Fibroblast of upper back skin (primary cell): ENCODE data around the gene ST6GALNAC3.

Source experiments
- DNase-seq: peaks from one replicate; pipeline ENCODE4 v3.0.0-alpha.2; 2013

Gene ST6GALNAC3

GRCh38 chr1:76371941-76372340 lies 297.4 kb downstream of the ST6GALNAC3 start:
- DNase-seq, result no peak

- no peak for DNase-seq
Observed at GRCh38 chr1:76374086-76374485, 299.5 kb downstream of the ST6GALNAC3 start.

DNA sequence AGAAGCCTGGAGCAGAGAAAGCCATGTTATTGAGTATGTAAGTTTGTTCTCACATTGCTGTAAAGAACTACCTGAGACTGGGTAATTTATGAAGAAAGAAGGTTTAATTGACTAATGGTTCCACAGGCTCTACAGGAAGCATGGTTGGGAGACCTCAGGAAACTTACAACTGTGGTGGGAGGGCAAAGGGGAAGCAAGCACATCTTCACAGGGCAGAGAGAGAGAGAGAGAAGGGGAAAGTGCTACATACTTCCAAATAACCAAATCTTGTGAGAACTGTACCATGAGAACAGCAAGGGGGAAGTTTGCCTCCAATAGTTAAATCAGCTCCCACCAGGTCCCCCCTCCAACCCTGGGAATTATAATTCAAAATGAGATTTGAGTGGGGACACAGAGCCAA lies 302.7 kb downstream of the ST6GALNAC3 start:
- DNase-seq, result no peak

DNA sequence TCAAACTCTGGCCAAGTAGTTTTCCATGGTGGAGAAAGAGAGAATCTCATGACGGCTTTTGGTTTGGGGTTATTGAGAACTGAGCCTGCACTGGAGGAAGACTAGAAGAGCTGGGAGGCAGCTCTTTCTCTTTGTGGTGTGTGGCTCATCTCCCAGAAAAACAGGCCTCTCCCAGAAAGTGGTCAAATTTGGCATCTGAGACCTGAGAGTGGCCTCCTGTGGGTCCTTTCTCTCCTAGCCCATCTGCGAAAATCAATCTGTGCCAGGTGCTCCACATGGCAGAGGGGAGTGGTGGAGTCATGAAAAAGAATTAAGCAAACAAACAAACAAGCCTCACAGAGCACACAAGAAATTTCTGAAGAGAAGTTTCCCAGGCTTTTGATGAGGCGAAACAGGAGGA lies 305.0 kb downstream of the ST6GALNAC3 start:
- peak; percentile 11 for DNase-seq

DNA sequence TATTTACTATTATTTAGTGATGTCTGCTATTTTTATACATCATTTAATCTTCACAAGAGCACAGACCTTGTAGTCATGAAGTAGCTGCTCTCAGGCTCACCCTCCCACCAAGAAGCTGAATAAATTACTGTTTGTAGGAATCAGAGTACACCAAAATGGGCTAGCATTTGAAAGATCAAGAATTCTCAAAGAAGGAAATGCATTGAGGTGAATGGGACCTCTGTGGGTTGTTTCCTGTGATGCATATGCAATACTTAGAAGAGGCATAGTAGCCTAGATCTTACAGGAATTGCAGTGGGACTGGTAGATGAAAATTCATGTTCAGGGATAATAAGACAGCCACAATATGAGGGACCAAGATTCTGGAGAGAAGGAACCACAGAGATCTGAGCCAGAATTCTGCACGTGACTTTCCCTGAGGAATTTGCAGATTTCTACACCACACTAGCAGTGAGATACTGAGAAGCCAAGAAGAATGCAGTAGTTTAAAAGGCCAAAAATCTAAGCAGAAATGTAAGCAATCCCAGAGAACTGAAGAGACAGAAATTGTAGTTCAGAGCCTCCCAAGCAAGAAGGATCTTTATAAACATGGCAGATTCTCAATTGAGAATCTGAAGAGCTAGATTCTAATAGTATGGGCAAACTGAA lies 307.0 kb downstream of the ST6GALNAC3 start:
- DNase-seq, result peak; percentile 54

GRCh38 chr1:76388261-76388660 lies 313.7 kb downstream of the ST6GALNAC3 start:
- no peak for DNase-seq

- no peak for DNase-seq
Observed at GRCh38 chr1:76390456-76390855, 315.9 kb downstream of the ST6GALNAC3 start.

GRCh38 chr1:76395059-76395458 lies 320.5 kb downstream of the ST6GALNAC3 start:
- no peak for DNase-seq

DNA sequence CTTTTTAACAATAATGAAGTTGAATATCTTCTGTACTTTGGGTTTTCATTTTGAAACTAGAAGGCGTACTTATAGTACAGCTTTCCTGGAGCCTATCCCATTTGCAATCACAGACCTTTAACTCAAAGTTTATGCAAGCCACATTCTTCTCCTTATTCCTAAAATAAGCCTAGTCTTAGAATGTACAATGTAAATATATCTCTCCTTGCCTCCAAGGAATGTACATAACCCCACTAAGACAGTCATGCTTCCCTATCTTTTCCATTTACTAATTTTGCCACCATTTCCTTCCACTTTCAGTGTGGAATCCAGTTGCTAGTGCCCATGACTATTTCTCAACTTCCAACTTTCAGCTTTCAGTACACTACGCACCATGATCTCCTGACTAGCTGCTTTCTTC lies 327.6 kb downstream of the ST6GALNAC3 start:
- no peak for DNase-seq

DNA sequence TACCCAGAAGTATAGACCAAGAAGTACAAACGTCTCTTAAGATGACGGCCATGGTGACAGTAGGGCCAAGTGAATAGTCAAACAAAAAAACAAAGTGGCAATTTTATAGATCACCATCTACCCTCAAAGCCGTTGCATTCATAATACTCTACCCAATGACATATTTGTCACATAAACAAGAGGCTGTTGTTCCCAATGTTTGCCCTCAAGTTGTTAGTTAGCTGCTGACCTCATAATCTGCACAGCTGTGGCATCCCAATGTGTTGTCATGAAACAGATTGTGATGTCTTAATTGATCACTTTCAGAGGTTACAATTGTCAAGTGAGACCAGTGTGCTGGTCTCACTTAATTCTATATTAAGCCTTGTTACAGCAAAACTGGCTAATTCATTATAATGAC lies 333.8 kb downstream of the ST6GALNAC3 start:
- no peak for DNase-seq

DNA sequence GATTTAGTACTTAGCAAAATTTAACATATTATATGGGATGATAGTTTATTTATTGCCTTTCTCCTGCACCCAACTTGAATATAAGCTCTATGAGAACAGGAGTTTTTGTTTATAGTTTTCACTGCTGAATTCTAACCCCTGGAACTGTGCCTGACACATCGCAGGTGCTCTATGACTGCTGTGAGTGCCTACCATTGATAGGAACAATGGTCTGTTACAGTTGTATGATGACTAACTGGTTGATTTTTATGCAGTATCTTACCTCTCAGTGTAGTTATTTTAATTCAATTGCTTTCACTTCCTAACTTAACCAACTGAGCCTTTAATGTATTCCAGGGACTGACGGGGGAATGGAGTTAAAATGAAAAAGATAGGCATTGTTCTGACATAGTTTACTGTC lies 336.0 kb downstream of the ST6GALNAC3 start:
- no peak for DNase-seq

DNA sequence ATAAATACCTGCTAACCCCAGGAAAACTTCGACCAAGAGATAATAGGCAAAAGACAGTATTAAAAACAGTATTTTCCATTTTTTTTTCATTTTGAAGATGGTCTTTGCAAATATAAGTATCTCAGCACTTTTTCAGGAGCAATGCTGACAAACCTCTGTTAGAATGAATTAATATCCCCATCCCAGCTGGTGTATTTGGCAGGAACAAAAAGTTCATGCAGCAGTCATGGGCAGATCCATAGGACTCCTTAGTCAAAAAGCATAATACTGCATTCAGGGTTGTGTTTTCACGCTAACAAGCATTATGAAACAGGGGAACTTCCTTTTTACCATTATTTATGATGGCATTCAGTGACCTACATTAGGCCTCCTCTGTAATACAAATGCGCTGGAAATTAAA lies 344.0 kb downstream of the ST6GALNAC3 start:
- DNase-seq, result no peak

- DNase-seq, result no peak
Observed at GRCh38 chr1:76419603-76420002, 345.1 kb downstream of the ST6GALNAC3 start.

DNA sequence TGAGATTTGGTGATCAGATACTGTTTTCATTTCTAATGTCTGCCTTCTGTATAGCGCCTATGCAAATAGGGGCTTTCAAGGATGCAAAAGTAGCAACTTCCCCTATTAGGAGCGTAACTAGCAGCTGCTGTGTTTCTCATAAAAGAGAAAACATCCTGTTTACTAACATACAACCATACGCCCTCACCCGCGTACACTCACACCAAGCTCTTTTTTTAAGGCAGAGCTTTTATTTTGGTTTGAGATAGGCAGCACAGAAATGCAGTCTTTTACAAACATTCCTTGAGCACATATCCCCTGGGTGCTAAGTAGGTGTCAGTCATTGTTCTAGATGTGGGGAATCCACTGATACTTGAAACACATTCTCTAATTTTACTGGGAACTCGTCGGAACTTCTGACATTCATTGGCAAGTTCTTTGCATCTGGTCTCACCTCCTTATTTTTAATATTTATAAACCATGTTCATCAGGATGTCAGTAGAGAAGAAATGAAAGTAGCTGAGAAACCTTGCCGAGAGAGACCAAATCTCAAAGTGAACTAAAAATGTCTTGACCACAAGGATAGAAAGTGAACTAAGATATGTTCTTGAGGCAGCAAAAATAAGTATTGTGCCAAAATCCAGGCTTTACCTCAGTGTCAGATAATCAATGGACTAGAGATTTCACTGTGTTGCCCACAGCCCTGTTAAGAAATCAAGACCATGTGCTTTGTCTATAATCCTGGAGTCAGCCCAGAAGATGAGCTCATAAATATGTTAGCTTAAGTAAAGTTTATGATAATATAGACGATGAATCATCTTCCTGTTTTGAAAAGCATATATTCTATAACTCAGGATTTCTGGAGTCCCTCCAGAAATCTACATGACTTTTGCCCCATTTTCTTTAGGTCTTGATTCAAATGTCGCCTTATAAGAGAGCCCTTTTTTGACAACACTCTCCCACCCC lies 350.9 kb downstream of the ST6GALNAC3 start:
- DNase-seq, result peak; percentile 95

GRCh38 chr1:76426606-76427005 lies 352.1 kb downstream of the ST6GALNAC3 start:
- DNase-seq, result peak; percentile 25

GRCh38 chr1:76428028-76428427 lies 353.5 kb downstream of the ST6GALNAC3 start:
- DNase-seq, result peak; percentile 55

DNA sequence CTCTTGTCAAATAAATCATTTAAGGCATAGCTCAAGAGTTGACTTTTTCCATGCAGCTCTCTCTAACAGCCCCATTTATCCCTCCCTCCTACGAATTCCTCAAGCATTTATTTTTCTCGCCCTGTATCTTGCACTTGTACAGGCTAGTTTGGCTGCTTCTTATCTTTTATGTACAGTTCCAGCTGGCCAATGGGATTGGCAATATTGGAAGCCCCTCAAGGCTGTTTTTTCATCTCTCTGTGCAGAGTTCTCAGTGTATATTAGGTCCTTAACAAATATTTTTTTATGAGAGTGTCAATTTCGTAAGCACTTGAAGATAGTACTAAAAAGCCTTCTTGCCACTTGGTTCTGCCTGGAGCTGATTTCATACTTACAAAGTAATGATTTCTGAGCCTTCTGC lies 356.0 kb downstream of the ST6GALNAC3 start:
- no peak for DNase-seq

- peak; percentile 47 for DNase-seq
Observed at GRCh38 chr1:76433526-76433925, 359.0 kb downstream of the ST6GALNAC3 start.

DNA sequence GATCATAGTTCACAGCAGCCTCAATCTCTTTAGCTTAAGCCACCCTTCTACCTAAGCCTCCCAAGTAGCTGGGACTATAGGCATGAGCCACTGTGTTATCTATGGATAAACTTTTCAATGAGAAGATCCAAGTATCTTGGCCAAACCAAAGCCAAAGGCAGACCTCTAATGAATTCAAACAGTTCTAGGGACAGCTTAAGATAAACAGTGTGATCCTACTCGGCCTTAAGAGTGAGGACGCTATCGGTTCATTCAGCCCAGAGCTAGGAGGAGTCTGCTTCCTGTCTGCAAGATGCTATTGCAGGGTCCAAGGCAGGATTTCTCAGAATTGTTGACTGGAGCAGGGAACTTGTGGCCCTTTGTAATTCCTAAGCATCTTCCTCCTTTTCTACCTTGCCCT lies 368.7 kb downstream of the ST6GALNAC3 start:
- no peak for DNase-seq

DNA sequence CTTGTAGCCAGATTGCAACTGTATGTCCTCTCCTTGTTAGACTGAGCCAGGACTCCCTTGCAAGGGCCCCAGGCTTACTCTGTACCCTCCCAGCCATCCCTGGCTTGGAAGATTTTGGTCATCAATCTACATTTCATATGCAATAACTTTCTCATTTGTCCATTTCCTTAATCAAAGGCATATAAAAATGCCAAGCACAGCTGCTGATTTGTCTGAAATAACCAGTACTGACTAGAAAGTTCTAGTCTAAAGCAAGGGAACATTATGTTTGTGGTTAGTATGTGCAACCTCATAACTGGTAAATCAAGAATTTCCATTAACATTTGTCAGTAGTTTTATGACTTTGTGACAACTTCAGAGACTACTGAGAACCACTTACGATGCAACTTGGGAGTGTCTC lies 370.2 kb downstream of the ST6GALNAC3 start:
- no peak for DNase-seq

DNA sequence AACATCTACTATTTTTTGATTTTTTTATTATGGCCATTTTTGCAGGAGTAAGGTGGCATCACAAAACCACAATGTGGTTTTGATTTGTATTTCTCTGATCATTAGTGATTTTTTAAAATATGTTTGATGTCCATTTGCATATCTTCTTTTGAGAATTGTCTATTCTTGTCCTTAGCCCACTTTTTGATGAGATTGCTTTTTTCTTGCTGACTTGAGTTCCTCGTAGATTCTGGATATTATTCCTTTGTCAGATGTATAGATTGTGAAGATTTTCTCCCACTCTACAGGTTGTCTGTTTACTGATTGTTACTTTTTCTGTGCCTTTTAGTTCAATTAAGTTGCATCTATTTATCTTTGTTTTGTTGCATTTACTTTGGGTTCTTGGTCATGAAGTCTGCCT lies 375.7 kb downstream of the ST6GALNAC3 start:
- DNase-seq, result no peak

DNA sequence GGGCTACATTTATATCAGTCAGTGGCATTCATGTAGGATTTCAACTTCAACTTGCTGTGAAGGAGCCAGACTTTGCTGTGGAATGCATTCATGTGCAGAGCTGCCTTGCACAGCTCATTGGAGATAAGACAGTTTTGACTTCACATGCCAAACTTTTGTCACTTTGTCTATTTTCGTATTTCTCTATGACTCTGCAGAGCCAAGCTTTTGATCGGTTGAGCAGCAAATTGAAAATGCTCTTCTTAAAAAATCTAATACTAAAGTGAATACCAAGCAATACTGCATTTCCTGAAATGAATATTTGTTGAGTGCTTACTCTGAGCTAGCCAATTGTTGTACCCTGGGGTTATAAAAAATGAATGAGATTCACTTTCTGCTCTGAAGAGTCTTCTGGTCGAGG lies 388.7 kb downstream of the ST6GALNAC3 start:
- no peak for DNase-seq

- no peak for DNase-seq
Observed at GRCh38 chr1:76463849-76464248, 389.3 kb downstream of the ST6GALNAC3 start.

DNA sequence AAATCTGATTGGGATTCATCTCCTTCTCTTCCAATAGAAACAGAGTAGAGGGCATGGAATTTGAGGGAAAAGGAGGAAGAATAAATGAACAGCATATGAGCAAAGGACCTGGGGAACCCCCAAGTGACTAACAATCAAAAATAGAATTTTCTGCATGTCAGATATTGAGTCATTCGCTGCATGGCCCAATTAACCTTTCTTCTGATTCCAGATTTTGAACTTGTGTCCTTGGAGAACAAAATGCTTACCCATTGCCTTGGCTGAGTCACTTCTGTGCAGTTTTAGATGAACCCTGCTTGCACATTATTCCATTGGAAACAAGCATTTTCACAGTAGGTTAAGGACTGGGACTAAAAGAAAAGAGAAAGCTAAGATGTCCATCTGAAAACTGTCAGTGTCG lies 390.5 kb downstream of the ST6GALNAC3 start:
- peak; percentile 67 for DNase-seq
